ENCODE results near the gene FXR2. TPM values are rescaled to one million over a fixed set of nuclear protein-coding genes. Genes with fewer than 3 reads are reported as not detected.

FXR2 gene
- total RNA-seq, 3 donors from 2014 or later, result 53.7 to 57.6 (median 54.2) TPM

- H3K4me1 Mint-ChIP-seq (ENCODE audit: low read depth), result peaks cover 76% of the 10 kb centered on the region
- H3K9me3 Mint-ChIP-seq, result no peaks in the 10 kb centered on the region
- H3K27me3 Mint-ChIP-seq (ENCODE audit: low read depth), result no peaks in the 10 kb centered on the region
- ATAC-seq, result no peak
- H3K36me3 Mint-ChIP-seq (ENCODE audit: insufficient read depth), result peaks cover 71% of the 10 kb centered on the region
- no peak for DNase-seq
- H3K4me3 Mint-ChIP-seq, result peak overlapping the region; percentile 91
Observed at GRCh38 chr17:7575959-7576358, 38.7 kb downstream of the FXR2 start.

GRCh38 chr17:7575481-7575883 lies 39.2 kb downstream of the FXR2 start:
- Mint-ChIP-seq H3K4me3 (peak overlapping the region; percentile 91), H3K27me3 (ENCODE audit: low read depth) (no peaks in the 10 kb centered on the region), H3K4me1 (ENCODE audit: low read depth) (peaks cover 71% of the 10 kb centered on the region), H3K9me3 (no peaks in the 10 kb centered on the region), H3K36me3 (ENCODE audit: insufficient read depth) (peaks cover 72% of the 10 kb centered on the region)
- DNase-seq, result no peak
- no peak for ATAC-seq

GRCh38 chr17:7574176-7574953 lies 40.3 kb downstream of the FXR2 start:
- Mint-ChIP-seq H3K27me3 (ENCODE audit: low read depth) (no peaks in the 10 kb centered on the region), H3K9me3 (no peaks in the 10 kb centered on the region), H3K4me1 (ENCODE audit: low read depth) (peaks cover 62% of the 10 kb centered on the region), H3K36me3 (ENCODE audit: insufficient read depth) (peaks cover 75% of the 10 kb centered on the region), H3K4me3 (peak overlapping the region; percentile 91)
- ATAC-seq, result no peak
- no peak for DNase-seq

GRCh38 chr17:7573324-7574080 lies 41.2 kb downstream of the FXR2 start:
- Mint-ChIP-seq H3K36me3 (ENCODE audit: insufficient read depth) (peaks cover 73% of the 10 kb centered on the region), H3K4me1 (ENCODE audit: low read depth) (peaks cover 53% of the 10 kb centered on the region), H3K27me3 (ENCODE audit: low read depth) (no peaks in the 10 kb centered on the region), H3K9me3 (no peaks in the 10 kb centered on the region), H3K4me3 (peak overlapping the region; percentile 91)
- ATAC-seq (peak; percentile 35 to 44), DNase-seq (peak; percentile 91)

GRCh38 chr17:7572588-7573323 lies 41.9 kb downstream of the FXR2 start:
- Mint-ChIP-seq H3K36me3 (ENCODE audit: insufficient read depth) (peaks cover 69% of the 10 kb centered on the region), H3K27me3 (ENCODE audit: low read depth) (no peaks in the 10 kb centered on the region), H3K9me3 (no peaks in the 10 kb centered on the region), H3K4me1 (ENCODE audit: low read depth) (peaks cover 46% of the 10 kb centered on the region), H3K4me3 (peak overlapping the region; percentile 91)
- peak; percentile 86 for ATAC-seq
- peak; percentile 100 for DNase-seq

- Mint-ChIP-seq H3K9me3 (no peaks in the 10 kb centered on the region), H3K36me3 (ENCODE audit: insufficient read depth) (peaks cover 68% of the 10 kb centered on the region), H3K4me3 (peak overlapping the region; percentile 91), H3K27me3 (ENCODE audit: low read depth) (no peaks in the 10 kb centered on the region), H3K4me1 (ENCODE audit: low read depth) (peaks cover 44% of the 10 kb centered on the region)
- DNase-seq, result no peak
- ATAC-seq, result no peak
Observed at GRCh38 chr17:7572338-7572587, 42.4 kb downstream of the FXR2 start.

- no peak for DNase-seq
- no peak for ATAC-seq
- Mint-ChIP-seq H3K4me1 (ENCODE audit: low read depth) (peaks cover 27% of the 10 kb centered on the region), H3K9me3 (no peaks in the 10 kb centered on the region), H3K4me3 (no peak overlapping the region), H3K36me3 (ENCODE audit: insufficient read depth) (peaks cover 53% of the 10 kb centered on the region), H3K27me3 (ENCODE audit: low read depth) (no peaks in the 10 kb centered on the region)
Observed at GRCh38 chr17:7570351-7570750, 44.3 kb downstream of the FXR2 start.

- ATAC-seq (no peak), DNase-seq (no peak)
- Mint-ChIP-seq H3K4me1 (ENCODE audit: low read depth) (peaks cover 19% of the 10 kb centered on the region), H3K4me3 (no peak overlapping the region), H3K27me3 (ENCODE audit: low read depth) (no peaks in the 10 kb centered on the region), H3K9me3 (no peaks in the 10 kb centered on the region), H3K36me3 (ENCODE audit: insufficient read depth) (peaks cover 50% of the 10 kb centered on the region)
Observed at GRCh38 chr17:7569571-7569970, 45.1 kb downstream of the FXR2 start.

GRCh38 chr17:7563115-7563869 lies 51.4 kb downstream of the FXR2 start:
- no peak for DNase-seq
- H3K27me3 Mint-ChIP-seq (ENCODE audit: low read depth), result no peaks in the 10 kb centered on the region
- H3K36me3 Mint-ChIP-seq (ENCODE audit: insufficient read depth), result peaks cover 19% of the 10 kb centered on the region
- no peaks in the 10 kb centered on the region for H3K9me3 Mint-ChIP-seq
- peaks cover 39% of the 10 kb centered on the region for H3K4me1 Mint-ChIP-seq (ENCODE audit: low read depth)
- peak overlapping the region; percentile 96 for H3K4me3 Mint-ChIP-seq
- ATAC-seq, result no peak

- ATAC-seq (peak; percentile 22 to 24), DNase-seq (no peak)
- H3K9me3 Mint-ChIP-seq, result no peaks in the 10 kb centered on the region
- H3K36me3 Mint-ChIP-seq (ENCODE audit: insufficient read depth), result peaks cover 14% of the 10 kb centered on the region
- H3K4me1 Mint-ChIP-seq (ENCODE audit: low read depth), result peaks cover 38% of the 10 kb centered on the region
- H3K4me3 Mint-ChIP-seq, result peak overlapping the region; percentile 96
- no peaks in the 10 kb centered on the region for H3K27me3 Mint-ChIP-seq (ENCODE audit: low read depth)
Observed at GRCh38 chr17:7562208-7562605, 52.5 kb downstream of the FXR2 start.

GRCh38 chr17:7561589-7562207 lies 53.0 kb downstream of the FXR2 start, which contains the start of gene SENP3:
Gene SENP3 (plus strand): TSS chr17:7561919. CDS start chr17:7563077, 1,158 bp downstream.
- Mint-ChIP-seq H3K9me3 (no peaks in the 10 kb centered on the region), H3K36me3 (ENCODE audit: insufficient read depth) (peaks cover 12% of the 10 kb centered on the region), H3K4me3 (peak within 1 kb of the TSS; percentile 96), H3K27me3 (ENCODE audit: low read depth) (no peaks in the 10 kb centered on the region), H3K4me1 (ENCODE audit: low read depth) (peaks cover 36% of the 10 kb centered on the region)
- ATAC-seq (peak; percentile 89 to 91), DNase-seq (peak; percentile 88)

- H3K36me3 Mint-ChIP-seq (ENCODE audit: insufficient read depth), result peaks cover 16% of the 10 kb centered on the region
- H3K4me1 Mint-ChIP-seq (ENCODE audit: low read depth), result peaks cover 36% of the 10 kb centered on the region
- H3K9me3 Mint-ChIP-seq, result no peaks in the 10 kb centered on the region
- H3K4me3 Mint-ChIP-seq, result peak overlapping the region; percentile 96
- ATAC-seq, result peak; percentile 68 to 72
- H3K27me3 Mint-ChIP-seq (ENCODE audit: low read depth), result no peaks in the 10 kb centered on the region
- peak; percentile 78 for DNase-seq
Observed at GRCh38 chr17:7561028-7561575, 53.6 kb downstream of the FXR2 start.
